GM21360 (cell line): ENCODE data around the gene MBD2.
"Not testable (repeated sequence)": the region's sequence is repeated elsewhere in the genome, so short reads cannot be mapped to it uniquely, and the experiment has no call there.

Experiments used
- ATAC-seq: cut with Tn5 transposase; IDR thresholded peaks from one replicate; pipeline ENCODE4 v1.9.1; 2021; ENCODE audit warnings: mild to moderate bottlenecking, moderate library complexity; ENCODE audit not compliant: unreplicated experiment

The MBD2 gene, protein sequence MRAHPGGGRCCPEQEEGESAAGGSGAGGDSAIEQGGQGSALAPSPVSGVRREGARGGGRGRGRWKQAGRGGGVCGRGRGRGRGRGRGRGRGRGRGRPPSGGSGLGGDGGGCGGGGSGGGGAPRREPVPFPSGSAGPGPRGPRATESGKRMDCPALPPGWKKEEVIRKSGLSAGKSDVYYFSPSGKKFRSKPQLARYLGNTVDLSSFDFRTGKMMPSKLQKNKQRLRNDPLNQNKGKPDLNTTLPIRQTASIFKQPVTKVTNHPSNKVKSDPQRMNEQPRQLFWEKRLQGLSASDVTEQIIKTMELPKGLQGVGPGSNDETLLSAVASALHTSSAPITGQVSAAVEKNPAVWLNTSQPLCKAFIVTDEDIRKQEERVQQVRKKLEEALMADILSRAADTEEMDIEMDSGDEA

DNA sequence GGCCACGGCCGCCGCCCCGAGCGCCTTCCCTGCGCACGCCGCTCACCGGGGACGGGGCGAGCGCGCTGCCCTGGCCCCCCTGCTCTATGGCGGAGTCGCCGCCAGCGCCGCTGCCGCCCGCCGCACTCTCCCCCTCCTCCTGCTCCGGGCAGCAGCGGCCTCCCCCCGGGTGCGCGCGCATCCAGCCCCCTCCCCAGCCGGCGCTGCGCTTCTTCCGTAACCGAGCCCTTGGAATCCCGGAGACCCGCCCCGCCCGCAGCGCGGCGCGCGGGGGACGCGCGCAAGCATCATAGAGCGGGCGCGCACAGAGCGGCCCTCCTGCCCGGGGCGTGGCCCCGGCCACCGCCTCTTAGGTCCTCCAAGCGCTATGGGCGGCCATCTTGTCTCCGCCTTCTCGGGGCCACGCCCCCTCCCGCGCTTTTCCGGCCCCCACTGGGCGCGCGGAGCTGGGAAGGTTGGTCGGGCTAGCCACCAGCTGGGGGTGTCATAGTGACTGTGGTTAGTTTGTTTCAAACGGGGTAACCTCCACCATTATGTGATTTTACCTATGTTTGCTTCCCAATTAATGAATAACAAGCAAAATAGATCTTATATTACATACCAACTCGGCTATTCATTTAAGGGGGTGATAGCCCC lies at the start of gene MBD2:
Gene MBD2 (minus strand): TSS at position 291 of the 636 bp plus-strand sequence. CDS start 110 bp downstream, at position 181.
- peak; percentile 87 for ATAC-seq

GRCh38 chr18:54269893-54270844 lies 45.7 kb upstream of the MBD2 start:
- peak; percentile 35 for ATAC-seq

- ATAC-seq, result no peak
Measured at GRCh38 chr18:54268751-54269150, 44.3 kb upstream of the MBD2 start.

- no peak for ATAC-seq
Measured at GRCh38 chr18:54267701-54268100, 43.2 kb upstream of the MBD2 start.

GRCh38 chr18:54263904-54264336 lies 39.5 kb upstream of the MBD2 start:
- peak; percentile 88 for ATAC-seq

- peak; percentile 74 for ATAC-seq
Measured at GRCh38 chr18:54261894-54262293, 37.4 kb upstream of the MBD2 start.

- ATAC-seq, result no peak
Measured at GRCh38 chr18:54260396-54261072, 36.1 kb upstream of the MBD2 start.

DNA sequence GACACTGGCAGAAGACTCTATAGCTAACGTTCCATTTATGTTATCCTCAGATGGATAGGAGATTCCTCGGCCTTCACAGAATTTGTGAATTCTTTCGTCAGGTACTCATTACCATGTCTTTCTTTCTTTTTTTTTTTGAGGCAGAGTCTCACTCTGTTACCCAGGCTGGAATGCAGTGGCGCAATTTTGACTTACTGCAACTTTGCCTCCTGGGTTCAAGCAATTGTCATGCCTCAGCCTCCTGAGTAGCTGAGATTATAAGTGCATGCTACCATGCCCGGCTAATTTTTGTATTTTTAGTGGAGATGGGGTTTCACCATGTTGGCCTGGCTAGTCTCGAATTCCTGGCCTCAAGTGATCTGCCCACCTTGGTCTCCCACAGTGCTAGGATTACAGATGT lies 33.3 kb upstream of the MBD2 start:
- ATAC-seq, result not testable (repeated sequence)

DNA sequence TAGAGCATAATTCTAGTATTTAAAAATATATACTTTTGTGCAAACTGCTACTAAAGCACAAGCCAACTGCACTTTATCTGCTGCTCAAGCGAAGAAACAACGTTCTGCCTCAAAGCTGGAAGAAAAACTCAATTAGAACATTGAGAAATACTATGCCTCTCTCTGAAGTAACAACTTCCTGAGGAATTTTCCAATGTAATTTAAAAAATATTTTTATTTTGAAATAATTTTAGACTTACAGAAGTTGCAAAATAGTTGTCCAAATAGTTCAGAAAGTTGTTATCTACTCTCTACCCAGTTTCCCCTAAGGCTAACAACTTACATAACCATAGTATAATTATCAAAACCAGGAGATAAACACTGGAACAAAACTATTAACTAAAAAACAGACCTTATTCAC lies 32.5 kb upstream of the MBD2 start:
- no peak for ATAC-seq

DNA sequence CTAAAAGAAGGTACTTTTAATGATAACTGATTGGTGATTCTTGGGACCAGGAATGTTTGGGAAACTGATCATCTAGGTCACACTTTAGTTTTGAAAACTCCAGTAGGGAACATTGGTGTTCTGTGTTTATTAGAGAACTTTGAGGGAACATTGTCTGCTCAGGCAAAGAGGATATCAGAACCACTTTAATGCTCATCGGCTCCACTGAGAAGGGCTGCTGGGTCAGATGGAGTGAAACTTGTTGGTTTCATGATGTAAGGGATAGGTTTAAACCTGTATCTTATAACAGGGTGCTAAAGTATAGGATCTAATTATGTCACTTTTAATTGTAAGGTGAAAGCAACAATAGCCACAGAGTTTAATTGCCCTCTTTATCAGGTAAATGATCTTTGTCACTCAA lies 30.7 kb upstream of the MBD2 start:
- no peak for ATAC-seq

GRCh38 chr18:54254265-54254758 lies 29.8 kb upstream of the MBD2 start:
- no peak for ATAC-seq

- ATAC-seq, result no peak
Measured at GRCh38 chr18:54251606-54252390, 27.3 kb upstream of the MBD2 start.

- peak; percentile 88 for ATAC-seq
Measured at GRCh38 chr18:54250846-54251261, 26.4 kb upstream of the MBD2 start.

- no peak for ATAC-seq
Measured at GRCh38 chr18:54247511-54248175, 23.2 kb upstream of the MBD2 start.

DNA sequence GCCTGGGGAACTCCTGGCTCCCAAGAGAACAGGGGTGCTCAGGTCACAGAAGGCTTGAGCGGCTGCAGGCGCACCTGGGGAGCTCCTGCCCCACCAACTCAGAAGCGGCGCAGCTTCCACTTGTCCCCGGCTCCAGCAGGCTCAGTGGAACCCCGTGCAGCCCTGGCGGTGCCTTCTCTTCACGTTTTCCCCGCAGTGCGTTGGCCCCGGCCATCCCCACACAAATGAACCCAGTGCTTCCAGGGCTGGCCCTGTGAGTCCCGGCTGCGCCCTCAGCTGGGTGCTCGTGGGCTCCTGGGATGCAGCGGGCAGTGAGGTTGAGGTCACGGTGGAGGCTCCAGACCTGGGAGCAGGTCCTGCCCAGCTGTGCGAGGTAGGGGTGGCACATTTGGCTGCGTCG lies 17.9 kb upstream of the MBD2 start:
- ATAC-seq, result no peak

- no peak for ATAC-seq
Measured at GRCh38 chr18:54241483-54241882, 17.0 kb upstream of the MBD2 start.

GRCh38 chr18:54240629-54241107 lies 16.2 kb upstream of the MBD2 start:
- no peak for ATAC-seq

- ATAC-seq, result no peak
Measured at GRCh38 chr18:54239601-54240000, 15.1 kb upstream of the MBD2 start.

DNA sequence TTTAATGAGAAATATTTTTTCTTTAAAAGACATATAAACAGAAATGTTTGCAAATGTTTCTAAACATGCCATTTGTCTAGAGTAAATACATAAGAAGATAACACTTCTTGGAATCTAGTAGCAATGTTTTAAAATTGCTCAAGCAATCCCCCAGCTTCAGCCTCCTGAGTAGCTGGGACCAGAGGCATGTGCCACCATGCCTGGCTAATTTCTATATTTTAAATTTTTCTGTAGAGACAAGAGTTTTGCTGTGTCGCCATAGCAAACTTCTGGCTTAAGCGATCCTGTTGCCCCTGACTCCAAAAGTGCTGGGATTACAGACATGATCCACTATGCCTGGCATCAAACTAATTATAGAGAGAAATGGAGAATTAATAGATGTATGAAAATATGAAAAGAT lies 14.6 kb upstream of the MBD2 start:
- no peak for ATAC-seq
